ENCODE data around the gene RALB.
"Not testable (repeated sequence)": the region's sequence is repeated elsewhere in the genome, so short reads cannot be mapped to it uniquely, and the experiment has no call there.

RALB gene

GRCh38 chr2:120244656-120245519 lies 7.8 kb upstream of the RALB start:
- no peak for DNase-seq

DNA sequence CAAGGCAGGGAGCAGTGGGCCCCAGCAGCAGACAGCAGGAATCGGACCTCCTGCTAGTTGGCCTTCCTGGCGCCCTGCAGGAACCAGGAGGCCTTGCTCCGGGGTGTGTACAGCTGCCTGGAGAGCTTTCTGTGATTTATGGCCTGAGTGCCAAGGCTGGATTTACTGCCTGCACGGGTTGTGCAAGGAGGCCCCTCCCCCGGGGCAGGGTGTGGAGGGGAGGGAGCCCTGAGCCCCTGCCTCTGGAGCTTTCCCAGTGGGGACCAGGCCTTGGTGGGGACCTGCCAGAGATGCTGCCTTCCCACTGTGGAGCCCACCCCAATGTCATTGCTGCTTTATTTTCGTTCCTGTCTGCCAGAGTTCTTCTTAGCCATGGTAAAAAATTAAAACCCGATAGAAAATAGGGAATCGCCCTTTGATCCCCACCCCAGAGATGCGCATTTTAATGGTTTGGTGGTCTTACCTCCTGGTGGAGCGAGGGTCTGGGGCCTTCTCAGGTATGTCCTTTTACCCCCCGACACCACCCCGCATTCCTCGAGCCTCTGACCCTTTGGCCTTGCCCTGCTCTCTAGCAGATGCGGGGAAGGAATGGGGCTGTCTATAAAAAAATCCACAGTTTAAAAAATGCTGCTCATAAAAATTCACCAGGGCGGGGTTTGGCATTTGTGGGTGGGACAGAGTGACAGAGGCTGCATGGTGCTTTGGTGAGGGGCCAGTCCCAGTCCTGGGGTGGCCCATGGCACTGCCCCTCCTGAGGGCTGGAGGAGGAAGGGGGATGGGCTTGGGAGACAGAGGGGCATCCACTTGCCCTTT lies 6.9 kb upstream of the RALB start:
- DNase-seq = no peak

DNA sequence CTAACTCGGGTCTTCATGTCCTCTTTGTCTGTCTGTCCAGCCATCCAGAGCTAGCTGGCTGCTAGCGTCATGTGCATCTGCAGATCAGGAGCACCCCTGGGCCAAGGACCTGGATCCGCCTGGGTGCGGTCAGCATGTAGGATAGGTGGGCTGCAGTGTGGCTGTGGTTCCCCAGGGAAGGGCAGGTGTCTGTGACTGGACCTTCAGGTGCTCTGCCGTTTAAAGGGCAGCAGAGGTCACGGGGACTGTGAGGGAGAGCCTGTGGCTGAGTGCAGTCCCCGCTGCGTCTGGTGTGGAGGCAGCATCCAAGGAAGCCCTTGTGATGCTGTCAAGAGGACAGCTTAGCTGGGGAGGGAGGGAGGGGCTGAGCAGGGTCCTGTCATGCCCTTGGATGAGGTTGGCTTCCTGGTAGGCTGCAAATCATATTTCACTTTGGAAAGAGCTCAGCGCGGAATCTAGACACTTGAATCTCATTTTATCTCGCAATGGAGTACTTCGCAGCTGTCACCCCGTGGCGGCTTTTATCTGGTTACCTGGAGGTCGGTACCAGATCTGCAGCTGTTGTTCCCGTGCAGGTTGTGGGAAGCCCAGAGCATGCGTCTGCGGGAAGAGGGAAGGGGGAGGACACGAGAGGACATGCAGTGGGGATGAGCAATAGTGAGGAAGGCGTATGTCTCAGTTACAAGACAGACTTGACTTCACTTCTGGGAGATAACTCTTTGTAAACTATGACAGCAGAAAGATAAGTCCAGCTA lies 5.9 kb upstream of the RALB start:
- no peak for DNase-seq

DNA sequence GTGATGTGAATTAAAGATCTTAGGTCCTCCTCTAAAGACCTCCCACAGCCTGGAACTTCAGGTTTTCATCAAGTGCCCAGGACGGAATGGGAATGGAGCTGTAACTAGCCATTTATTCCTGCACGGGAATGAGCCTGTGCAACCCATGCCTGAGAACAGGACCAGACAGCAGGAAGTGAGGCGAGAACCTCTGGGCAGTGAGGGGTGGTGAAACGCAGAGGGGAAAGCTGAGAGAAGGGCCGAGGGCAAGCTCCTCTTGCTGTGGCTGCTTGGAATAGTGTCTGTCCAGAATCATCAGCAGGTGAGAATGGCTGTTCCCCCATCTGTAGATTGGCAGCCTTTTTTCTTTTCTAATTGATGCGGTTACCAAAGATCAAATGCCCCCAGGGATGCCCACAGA lies 4.8 kb upstream of the RALB start:
- DNase-seq = no peak

GRCh38 chr2:120250640-120251039 lies 2.0 kb upstream of the RALB start:
- no peak for DNase-seq

DNA sequence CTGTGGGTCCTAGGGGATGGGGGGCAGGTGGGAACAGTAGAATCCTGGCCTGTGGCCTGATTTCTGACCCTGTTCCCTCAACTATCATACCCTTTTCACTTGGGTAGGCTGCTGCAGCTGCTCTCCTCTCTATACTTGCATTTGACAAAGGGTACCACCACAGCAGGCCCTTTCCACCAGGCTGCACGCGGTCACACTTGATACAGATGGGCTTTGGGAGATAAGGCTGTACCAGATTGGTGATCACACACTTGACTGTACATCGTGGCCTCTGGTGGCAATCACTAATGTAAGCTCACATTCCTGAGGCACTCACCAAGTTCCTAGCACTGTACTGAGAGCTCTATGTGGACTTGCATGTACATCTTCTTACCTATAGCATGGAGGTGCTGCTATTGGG lies 1.6 kb upstream of the RALB start:
- no peak for DNase-seq

DNA sequence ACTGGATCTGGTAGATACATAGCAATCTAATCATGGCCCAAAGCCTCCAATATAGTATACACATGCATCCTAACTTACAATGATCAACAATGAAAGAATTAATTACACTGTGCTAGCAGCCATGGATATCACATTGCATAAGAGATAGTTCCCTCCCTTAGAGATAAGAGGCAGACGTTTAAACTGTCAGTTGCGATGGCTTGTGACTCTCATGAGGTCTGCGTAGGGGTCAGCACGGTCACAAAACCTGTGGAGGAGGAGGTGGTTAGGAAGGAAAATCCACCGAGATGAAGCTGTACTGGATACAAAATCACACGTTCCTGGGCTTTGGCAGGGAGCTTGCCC lies 800 bp upstream of the RALB start:
- DNase-seq = no peak

- DNase-seq = peak; percentile 88
Observed at GRCh38 chr2:120253021-120253882, 600 bp downstream of the RALB start.

GRCh38 chr2:120254178-120254577 lies 1.5 kb downstream of the RALB start:
- DNase-seq = no peak

DNA sequence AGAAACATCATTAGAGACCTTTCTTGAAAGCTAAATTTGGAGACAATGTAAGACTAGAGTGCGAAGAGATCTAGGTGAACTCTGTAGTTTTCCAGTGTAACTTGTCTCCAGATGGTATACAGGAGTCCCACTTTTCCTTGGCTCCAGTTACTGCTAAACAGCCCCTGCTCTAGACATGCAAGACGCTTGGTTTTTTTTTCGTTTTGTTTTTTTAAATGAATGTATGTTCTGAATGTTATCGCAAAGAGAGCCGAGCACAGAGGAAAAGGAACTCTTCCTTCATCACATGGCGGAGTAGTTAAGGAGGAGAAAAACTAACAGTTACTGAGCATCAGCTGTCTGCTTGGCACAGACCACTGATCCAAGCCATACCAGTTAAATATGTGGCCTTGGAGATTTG lies 2.4 kb downstream of the RALB start:
- no peak for DNase-seq

DNA sequence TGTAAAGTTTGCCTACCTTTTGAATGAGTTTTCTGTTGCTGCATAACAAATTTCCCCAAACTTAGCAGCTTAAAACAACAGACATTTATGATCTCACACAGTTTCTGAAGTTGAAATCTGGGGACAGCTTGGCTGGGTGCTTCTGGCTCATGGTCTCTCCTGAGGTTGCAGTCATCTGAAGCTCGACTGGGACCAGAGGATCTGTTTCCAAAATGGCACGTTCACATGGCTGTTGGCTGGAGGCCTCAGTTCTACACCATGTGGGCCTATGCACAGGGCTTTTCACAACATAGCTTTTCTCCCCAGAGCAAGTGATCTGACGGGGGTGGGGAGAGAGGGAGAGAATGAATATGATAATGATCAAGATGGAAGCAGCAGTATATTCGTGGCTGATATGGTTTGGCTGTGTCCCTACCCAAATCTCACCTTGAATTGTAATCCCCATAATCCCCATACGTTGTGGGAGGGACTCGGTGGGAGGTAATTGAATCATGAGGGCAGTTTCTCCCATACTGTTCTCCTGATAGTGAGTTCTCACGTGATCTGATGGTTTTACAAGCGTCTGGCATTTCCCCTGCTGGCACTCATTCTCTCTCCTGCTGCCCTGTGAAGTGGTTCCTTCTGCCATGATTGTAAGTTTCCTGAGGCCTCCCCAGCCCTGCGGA lies 3.5 kb downstream of the RALB start:
- no peak for DNase-seq

- no peak for DNase-seq
Observed at GRCh38 chr2:120256651-120257000, 4.0 kb downstream of the RALB start.

DNA sequence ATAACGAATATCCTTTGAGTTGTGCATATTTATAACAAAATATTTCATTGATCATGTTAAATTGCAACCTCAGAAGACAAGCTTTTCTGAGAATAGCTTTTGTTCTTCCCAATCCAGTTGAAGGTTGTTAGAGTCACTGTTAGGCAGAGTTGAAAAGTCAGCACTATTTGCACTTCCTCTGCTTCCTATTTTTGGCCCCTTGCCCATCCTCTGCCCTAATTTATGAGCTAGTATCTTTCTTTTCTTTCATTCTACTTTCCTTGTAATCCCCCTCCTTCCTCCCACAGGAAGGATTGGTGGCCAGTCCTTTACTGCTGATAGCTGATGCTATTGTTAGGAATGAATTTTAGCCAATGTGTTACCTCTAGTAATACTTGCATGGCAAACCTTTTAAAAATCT lies 4.9 kb downstream of the RALB start:
- DNase-seq = no peak

DNA sequence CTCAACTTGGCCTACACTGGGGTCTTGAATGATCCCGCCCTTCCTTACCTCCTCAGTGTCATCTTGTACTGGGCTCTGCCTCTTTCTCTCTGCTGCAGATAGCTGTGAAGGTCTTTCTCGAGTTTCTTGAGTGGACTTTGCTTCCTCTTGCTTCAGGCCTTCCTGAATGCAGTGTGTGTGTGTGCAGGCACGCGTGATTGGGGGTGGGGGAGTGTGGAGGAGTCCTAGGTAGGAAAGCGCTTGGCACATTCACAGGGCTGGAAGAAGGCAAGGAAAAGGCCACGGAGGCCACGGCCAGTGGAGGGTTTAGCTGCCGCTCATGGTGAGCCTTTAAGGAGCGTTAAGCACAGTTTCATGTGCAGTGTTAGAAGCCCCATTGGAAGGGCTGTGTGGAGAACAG lies 5.5 kb downstream of the RALB start:
- DNase-seq = no peak

GRCh38 chr2:120259939-120260338 lies 7.3 kb downstream of the RALB start:
- DNase-seq = not testable (repeated sequence)

DNA sequence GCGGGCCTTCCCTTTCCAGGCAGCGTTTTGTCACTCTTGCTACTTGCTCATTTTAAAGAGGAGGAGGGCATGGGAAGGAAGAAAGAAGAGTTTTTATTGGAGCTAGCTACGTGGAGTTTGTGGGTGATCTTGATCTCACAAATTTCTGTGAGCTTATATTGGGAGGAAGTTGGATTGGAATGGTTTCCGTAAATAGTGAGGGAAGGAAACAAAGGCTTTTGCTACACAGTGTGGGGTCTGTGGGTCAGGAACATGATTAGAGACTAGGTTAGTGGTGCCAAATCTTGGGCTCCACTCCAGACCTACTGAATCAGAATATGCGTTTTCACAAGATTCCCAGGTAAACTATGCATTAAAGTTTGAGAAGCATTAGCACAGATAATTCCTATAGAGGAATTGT lies 8.1 kb downstream of the RALB start:
- DNase-seq = no peak

GRCh38 chr2:120261387-120262006 lies 8.8 kb downstream of the RALB start:
- no peak for DNase-seq

DNA sequence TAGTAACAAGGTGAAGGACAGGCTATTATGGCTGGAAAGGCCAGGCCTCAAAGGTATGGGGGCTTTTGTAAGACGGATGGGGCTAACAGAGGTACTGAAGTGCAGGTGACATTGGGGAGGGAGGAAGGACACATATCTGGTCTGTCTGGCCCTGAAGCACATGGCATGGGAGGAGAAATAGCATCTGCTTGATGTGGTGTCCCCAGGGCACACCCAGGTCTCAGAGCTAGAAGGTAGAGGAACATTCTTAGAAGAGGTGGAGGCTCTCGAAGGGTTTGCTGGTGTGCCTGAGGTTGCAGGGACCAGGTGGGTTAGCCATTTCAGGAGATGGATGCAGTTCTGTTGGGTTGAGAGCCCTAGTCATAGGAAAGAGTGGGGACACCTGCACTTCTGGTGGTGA lies 9.5 kb downstream of the RALB start:
- DNase-seq = no peak

GRCh38 chr2:120262761-120263428 lies 10.2 kb downstream of the RALB start:
- DNase-seq = no peak

- no peak for DNase-seq
Observed at GRCh38 chr2:120265006-120265405, 12.4 kb downstream of the RALB start.

GRCh38 chr2:120267348-120267747 lies 14.7 kb downstream of the RALB start:
- peak; percentile 37 for DNase-seq
